Measurements from ENCODE around the gene PLXNB2. TPM values are rescaled to one million over a fixed set of nuclear protein-coding genes. Genes with fewer than 3 reads are reported as not detected.
A peak's percentile ranks its signal among the peaks of the same experiment; 100 is the strongest.

The PLXNB2 gene
- total and polyA plus RNA-seq, 2 donors from 2014 or later = 128 to 383 TPM

GRCh38 chr22:50277761-50278160, 29.7 kb downstream of the PLXNB2 start:
- Histone ChIP-seq H3K4me3 (ENCODE audit: low read length in 3 of 3) (no peak overlapping the region), H3K27me3 (ENCODE audit: control insufficient read depth, insufficient read depth, low read length) (no peaks in the 10 kb centered on the region), H3K4me1 (ENCODE audit: control insufficient read depth in 2 of 3, insufficient read depth in 2 of 3, low read depth in 1 of 3, low read length in 3 of 3) (peaks cover 0 to 4% (median 3%) of the 10 kb centered on the region in 3 donors), H3K36me3 (ENCODE audit: control insufficient read depth in 2 of 3, insufficient read depth in 3 of 3, low read length in 3 of 3) (peaks cover 0 to 56% (median 19%) of the 10 kb centered on the region in 3 donors), H3K9me3 (ENCODE audit: control insufficient read depth in 2 of 3, insufficient read depth in 1 of 3, low read length in 3 of 3) (no peaks in the 10 kb centered on the region), H3K9ac (ENCODE audit: low read length in 3 of 3) (no peak overlapping the region), H3K27ac (ENCODE audit: low read depth in 2 of 2, low read length in 2 of 2) (no peak overlapping the region)
- no peak for TF ChIP-seq CTCF (IDR thresholded peaks at IDR 0.05; ENCODE audit: borderline replicate concordance, extremely low read depth, insufficient read depth)
- DNase-seq (no peak), FAIRE-seq (no peak)
- intact Hi-C loops (cut with DNase I) = no loop called here

- Histone ChIP-seq H3K9me3 (ENCODE audit: control insufficient read depth in 2 of 3, insufficient read depth in 1 of 3, low read length in 3 of 3) (no peaks in the 10 kb centered on the region), H3K4me1 (ENCODE audit: control insufficient read depth in 2 of 3, insufficient read depth in 2 of 3, low read depth in 1 of 3, low read length in 3 of 3) (peaks cover 0 to 7% (median 3%) of the 10 kb centered on the region in 3 donors), H3K36me3 (ENCODE audit: control insufficient read depth in 2 of 3, insufficient read depth in 3 of 3, low read length in 3 of 3) (peaks cover 0 to 44% (median 15%) of the 10 kb centered on the region in 3 donors), H3K27ac (ENCODE audit: low read depth in 2 of 2, low read length in 2 of 2) (no peak overlapping the region), H3K9ac (ENCODE audit: low read length in 3 of 3) (no peak overlapping the region), H3K4me3 (ENCODE audit: low read length in 3 of 3) (no peak overlapping the region), H3K27me3 (ENCODE audit: control insufficient read depth, insufficient read depth, low read length) (no peaks in the 10 kb centered on the region)
- TF ChIP-seq CTCF (IDR thresholded peaks at IDR 0.05; ENCODE audit: borderline replicate concordance, extremely low read depth, insufficient read depth) = peak; percentile 62
- FAIRE-seq (no peak), DNase-seq (peak in 3 of 5 donors; percentile 50 to 91 (median 53))
- intact Hi-C loops (cut with DNase I) = no loop called here
Measured at GRCh38 chr22:50276143-50276542, 31.3 kb downstream of the PLXNB2 start.

DNA sequence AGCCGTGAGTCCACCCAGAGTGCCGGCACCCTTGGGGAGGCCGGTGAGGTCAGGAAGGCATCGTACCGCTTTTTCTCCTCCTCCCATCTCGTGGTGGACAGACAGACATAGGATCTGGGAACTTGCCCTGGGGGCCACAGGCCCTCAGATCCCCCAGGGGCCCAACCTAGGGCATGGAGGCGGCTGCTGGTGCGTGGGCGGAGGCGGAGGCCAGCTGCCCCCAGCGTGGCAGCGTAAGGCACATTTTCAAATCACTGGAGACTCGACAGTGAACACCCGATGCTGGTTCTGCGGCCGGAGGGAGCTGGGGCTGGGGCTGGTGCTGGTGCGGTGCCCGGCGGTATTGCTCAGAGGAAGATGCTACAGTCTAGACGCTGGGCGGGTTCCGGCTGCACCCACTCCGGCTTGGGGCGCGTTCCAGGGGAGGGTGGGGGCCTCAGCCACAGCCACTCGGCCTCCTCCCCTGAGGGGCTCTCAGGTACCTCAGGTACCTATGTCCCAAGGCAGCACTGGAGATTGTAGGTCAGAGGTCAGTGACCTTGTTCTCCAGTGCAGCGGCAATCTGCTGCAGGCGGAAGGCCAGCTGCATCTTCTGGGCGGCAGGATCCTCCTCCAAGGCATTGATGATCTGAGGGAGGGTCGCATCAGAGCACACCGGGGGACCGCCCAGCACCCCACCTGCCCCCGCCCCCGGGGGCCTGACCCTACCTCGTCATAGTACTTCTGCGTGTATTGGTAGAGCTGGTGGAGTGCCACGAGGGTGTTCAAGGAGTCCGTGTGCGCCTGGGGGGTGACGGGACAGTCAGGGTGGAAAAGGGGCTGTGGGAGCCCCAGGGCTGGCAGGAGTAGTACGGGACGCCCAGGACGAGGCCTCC, 32.0 kb downstream of the PLXNB2 start:
- Histone ChIP-seq H3K36me3 (ENCODE audit: control insufficient read depth in 2 of 3, insufficient read depth in 3 of 3, low read length in 3 of 3) (peaks cover 0 to 40% (median 12%) of the 10 kb centered on the region in 3 donors), H3K27ac (ENCODE audit: low read depth in 2 of 2, low read length in 2 of 2) (no peak overlapping the region), H3K4me3 (ENCODE audit: low read length in 3 of 3) (no peak overlapping the region), H3K9me3 (ENCODE audit: control insufficient read depth in 2 of 3, insufficient read depth in 1 of 3, low read length in 3 of 3) (no peaks in the 10 kb centered on the region), H3K4me1 (ENCODE audit: control insufficient read depth in 2 of 3, insufficient read depth in 2 of 3, low read depth in 1 of 3, low read length in 3 of 3) (peaks cover 0 to 14% (median 3%) of the 10 kb centered on the region in 3 donors), H3K9ac (ENCODE audit: low read length in 3 of 3) (no peak overlapping the region), H3K27me3 (ENCODE audit: control insufficient read depth, insufficient read depth, low read length) (no peaks in the 10 kb centered on the region)
- FAIRE-seq (no peak), DNase-seq (no peak)
- intact Hi-C loops (cut with DNase I) = no loop called here
- TF ChIP-seq CTCF (IDR thresholded peaks at IDR 0.05; ENCODE audit: borderline replicate concordance, extremely low read depth, insufficient read depth) = no peak

Measured in kidney (tissue), 14 donors.